DMS 273 (cell line): ENCODE data around the gene COMP.
"Not testable (repeated sequence)": the region's sequence is repeated elsewhere in the genome, so short reads cannot be mapped to it uniquely, and the experiment has no call there.

Experiments
- DNase-seq: peaks from one replicate; lab custom pipeline; 2025; ENCODE audit not compliant: unreplicated experiment; lab: John Stamatoyannopoulos, UW

Gene COMP

GRCh38 chr19:18790566-18791314 is at the start of gene COMP:
COMP (minus strand) TSS chr19:18791305; CDS start chr19:18791269, 36 bp downstream.
- peak; percentile 46 for DNase-seq

- DNase-seq, result no peak
Observed at GRCh38 chr19:18840288-18841267, 49.5 kb upstream of the COMP start.

DNA sequence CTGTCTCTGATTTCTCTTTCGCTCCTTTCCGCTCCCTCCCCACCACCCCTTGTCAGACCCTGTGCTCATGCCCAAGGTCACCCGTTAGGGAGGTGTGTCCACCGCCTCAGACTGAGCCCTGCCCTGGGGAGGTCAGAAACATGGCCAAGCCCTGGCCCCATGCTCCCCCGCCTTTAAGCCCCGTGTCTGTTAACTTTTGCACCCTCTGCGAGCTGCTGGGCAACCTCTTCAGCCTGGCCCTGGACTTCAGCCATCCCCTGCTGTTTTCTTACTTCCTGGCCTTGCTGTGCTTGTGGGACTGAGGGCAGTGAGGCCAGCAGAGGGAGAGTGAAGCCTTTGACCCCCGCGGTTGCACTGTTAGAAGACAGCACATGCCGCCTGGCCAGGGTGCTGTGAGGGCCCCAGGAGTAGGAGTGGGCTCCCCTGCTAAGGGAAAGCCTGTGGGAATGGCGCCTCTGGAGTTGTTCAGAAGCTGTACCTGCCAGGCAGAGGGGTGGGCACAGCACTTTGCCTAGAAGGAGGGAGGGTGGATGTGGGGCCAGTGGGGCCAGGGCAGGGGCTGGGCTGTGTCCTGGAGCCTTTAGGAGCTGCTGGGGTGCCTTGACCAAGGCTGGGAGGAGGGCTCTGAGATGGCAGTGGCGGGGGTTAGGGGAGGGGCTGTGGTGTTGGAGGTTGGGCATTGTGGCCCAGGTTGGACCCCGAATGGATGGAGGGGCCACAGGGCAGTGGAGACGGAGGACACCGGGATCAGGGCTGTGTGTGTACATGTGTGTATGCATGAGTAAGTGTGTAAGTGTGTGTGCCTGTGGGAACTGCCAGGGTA is 48.6 kb upstream of the COMP start:
- no peak for DNase-seq

DNA sequence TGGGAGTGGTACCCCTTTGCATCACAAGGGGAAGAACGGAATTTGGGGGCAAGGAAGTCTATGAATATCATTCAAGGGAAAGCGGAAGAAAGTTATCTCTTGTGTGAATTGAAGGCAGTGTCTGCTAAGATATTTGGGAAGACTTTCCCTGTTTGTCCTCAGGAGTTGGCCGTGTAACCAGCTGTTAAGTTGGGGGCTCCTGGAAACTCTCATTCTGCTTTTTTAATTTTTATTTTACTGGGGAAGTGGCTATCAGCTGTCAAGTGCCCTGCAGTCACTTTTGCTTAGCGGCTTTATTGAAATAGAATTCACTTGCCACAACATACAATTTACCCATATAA is 43.5 kb upstream of the COMP start:
- DNase-seq, result no peak

GRCh38 chr19:18833849-18834643 is 42.9 kb upstream of the COMP start:
- no peak for DNase-seq

DNA sequence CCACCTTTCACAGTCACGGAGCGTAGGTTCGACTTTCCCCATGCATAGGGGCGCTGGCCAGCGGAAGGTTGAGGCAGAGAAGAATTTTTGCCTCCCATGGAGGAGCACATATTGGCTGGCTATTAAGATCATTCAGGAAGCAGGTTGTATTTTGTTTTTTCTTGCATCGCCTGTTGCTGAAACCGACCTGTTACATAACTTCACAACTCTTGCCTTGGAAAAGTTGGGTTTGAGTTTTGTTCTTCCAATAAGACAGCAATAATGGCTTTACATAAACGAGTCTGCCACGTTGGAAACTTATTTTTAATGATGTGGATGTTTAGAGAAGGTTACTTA is 42.0 kb upstream of the COMP start:
- peak; percentile 59 for DNase-seq

DNA sequence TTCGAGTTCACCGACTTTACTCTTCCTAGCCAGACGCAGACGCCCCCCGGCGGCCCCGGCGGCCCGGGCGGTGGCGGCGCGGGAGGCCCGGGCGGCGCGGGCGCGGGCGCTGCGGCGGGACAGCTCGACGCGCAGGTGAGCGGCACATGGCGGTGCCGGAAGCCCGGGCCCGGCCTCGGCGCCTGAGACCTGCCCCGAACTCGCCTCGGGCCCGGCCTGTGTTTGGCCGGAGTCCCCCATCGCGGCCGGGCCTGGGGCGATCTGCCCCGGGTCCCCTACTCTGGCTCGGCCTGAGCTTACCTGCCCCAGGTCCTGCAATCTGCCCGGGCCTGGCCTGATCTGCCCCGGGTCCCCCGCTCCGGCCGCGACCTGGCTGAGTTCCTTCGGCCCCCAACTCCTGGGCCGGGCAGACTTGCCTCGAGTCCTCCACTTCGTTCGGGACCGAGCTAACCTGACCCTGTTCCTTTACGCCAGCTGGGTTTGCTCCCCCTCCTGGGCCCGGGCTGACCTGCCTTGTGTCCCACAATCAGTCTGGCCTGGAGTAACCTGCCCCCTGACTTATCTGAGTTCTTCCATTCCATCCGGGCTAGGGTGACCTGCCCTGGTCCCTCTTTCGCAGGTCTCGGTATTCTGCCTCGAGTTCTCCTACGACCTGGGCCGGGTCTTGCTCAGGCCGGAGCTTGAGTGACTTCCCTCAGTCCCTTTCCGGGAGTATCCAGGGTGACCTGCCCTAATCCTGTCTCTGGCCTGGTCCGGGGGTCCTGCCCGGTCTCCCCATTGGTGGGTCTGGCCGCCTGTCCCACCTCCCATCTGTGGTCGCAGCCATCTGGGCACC is 41.4 kb upstream of the COMP start:
- DNase-seq, result peak; percentile 75

- DNase-seq, result peak; percentile 99
Observed at GRCh38 chr19:18831524-18832305, 40.6 kb upstream of the COMP start, which contains the start of gene UPF1. UPF1 (plus strand) TSS chr19:18831959; CDS start chr19:18832210, 251 bp downstream.

- no peak for DNase-seq
Observed at GRCh38 chr19:18830488-18830887, 39.4 kb upstream of the COMP start.

DNA sequence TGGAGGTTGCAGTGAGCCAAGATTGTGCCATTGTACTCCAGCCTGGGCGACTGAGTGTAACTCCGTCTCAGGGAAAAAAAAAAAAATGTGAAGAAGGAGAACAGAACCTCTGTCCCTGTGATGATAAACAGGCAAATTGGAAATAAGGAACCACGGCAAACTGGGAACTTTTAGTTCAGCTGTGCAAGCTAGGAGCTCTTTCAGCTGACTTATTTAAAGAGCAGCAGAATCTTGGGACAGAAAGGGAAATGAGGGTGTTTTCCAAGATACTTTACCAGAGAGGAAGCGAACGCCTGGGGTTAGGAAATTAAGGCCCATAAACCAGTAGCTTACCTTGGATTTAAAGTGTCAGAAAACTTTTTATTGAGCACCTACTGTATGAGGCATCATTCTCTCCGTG is 37.7 kb upstream of the COMP start:
- DNase-seq, result no peak

DNA sequence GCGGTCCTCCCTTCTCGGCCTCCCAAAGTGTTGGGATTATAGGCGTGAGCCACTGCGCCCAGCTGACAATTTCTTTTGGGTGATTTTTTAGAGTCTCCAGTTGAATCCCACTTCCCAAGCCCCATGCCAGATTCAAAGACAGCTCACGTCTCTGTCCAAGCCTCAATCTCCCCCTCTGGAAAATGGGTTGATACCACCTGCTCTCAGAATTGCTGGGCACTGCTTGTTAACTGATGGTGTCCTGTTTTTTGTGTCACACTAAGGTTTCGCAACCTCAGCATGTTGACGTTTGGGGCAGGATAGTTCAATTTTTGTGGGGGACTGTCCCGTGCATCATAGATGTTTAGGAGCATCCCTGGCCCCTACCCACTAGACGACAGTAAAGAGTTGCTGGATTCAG is 26.5 kb upstream of the COMP start:
- no peak for DNase-seq

DNA sequence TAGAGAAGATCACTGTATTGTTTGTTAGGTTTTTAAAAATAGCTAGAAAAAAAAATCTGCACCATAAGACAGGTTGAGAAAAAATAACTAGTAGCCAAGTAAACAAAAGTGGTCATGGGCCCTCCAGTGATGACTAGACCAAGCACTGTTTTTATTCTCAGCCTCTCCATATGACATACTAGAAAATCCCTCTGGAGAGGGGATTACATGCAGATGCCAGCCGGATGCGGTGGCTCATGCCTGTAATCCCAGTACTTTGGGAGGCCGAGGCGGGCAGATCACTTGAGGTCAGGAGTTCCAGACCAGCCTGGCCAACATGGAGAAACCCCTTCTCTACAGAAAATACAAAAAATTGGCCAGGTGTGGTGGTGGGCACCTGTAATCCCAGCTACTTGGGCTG is 25.5 kb upstream of the COMP start:
- DNase-seq, result not testable (repeated sequence)

GRCh38 chr19:18815673-18816072 is 24.6 kb upstream of the COMP start:
- no peak for DNase-seq

DNA sequence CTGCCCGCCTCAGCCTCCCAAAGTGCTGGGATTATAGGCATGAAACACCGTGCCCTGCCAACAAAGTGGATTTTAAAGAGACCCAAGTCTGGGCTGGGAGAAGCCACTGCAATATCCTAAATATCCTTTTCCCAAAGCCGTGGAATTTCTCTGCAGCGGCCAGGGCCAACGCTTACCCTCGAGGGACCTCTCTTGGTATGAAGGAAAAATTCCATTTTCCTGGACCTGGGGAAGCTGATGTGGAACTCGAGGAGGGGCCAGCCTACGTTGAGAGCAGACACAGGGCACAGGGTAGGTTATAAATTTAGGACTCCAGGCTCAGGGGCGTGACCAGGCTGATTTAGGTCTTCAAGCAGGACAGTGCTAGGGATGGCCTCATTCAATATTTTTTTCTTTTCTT is 23.0 kb upstream of the COMP start:
- no peak for DNase-seq

GRCh38 chr19:18811638-18812037 is 20.5 kb upstream of the COMP start:
- DNase-seq, result not testable (repeated sequence)

GRCh38 chr19:18809149-18809868 is 18.2 kb upstream of the COMP start:
- DNase-seq, result no peak

GRCh38 chr19:18807861-18808331 is 16.8 kb upstream of the COMP start:
- no peak for DNase-seq

DNA sequence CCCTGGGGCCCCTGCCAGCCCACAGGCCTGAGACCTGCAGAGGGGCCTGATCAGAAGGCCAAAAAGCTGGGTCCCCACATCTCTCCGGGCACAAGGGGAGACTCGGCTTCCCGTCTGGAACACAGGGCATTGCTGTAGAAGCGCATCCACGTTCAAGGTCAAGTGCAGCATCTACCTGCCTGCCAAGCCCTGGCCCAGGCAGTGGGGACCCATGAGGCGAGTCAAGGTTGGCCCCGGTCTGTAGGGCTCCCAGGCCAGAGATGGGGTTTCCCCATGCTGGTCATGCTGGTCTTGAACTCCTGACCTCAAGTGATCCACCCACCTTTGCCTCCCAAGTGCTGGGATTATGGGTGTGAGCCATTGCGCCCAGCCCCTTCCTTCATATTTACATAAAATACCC is 13.5 kb upstream of the COMP start:
- no peak for DNase-seq
